Breast epithelium (tissue), 3 donors: ENCODE measurements around the gene EGR4.

Experiments used
- CTCF ChIP-seq, 3 donors: fragments of 450-650 bp; IDR thresholded peaks; one replicate each; pipeline ENCODE4 v1.5.1; 2016 to 2017; ENCODE audit warnings: antibody characterized with exemption in 3 of 3, mild to moderate bottlenecking in 3 of 3, moderate library complexity in 3 of 3
- POLR2A ChIP-seq: fragments of 450-650 bp; IDR thresholded peaks from one replicate; pipeline ENCODE4 v1.6.1; 2016; ENCODE audit warnings: antibody characterized with exemption, mild to moderate bottlenecking, moderate library complexity
- POLR2AphosphoS5 ChIP-seq, 3 donors: sonication (generic); formaldehyde crosslinking; IDR thresholded peaks; one replicate each; pipeline ENCODE4 v1.6.1; 2017; ENCODE audit warnings: antibody characterized with exemption in 3 of 3

- TF ChIP-seq CTCF (IDR thresholded peaks at IDR 0.05) (no peak), POLR2A (no peak), POLR2AphosphoS5 (IDR thresholded peaks at IDR 0.05) (no peak)
Observed at GRCh38 chr2:73256618-73256922, 36.8 kb downstream of the EGR4 start.
